Ovary (tissue), 3 donors: ENCODE data around the gene ANO10.

Source experiments
- CTCF ChIP-seq, 3 donors: fragments of 450-650 bp in 2 of 3; fragments of 200-600 bp in 1 of 3; IDR thresholded peaks; one replicate each; pipeline versions ENCODE4 v1.5.1 to v1.8.0; 2016 to 2022; ENCODE audit warnings: antibody characterized with exemption in 3 of 3, mild to moderate bottlenecking in 1 of 3
- EP300 ChIP-seq: sonication (generic); formaldehyde crosslinking; IDR thresholded peaks from one replicate; pipeline ENCODE4 v1.6.1; 2017; ENCODE audit warnings: antibody characterized with exemption
- POLR2A ChIP-seq: fragments of 450-650 bp; IDR thresholded peaks from one replicate; pipeline ENCODE4 v1.6.1; 2017; ENCODE audit warnings: antibody characterized with exemption, mild to moderate bottlenecking, moderate library complexity
- donor health status: DM: no; HTN: no; CAD: no.

- no peak for TF ChIP-seq POLR2A
- TF ChIP-seq CTCF (IDR thresholded peaks at IDR 0.05), result no peak
- TF ChIP-seq EP300, result no peak
These were observed 9.4 kb downstream of the ANO10 start for GRCh38 chr3:43612419-43612818.
